Measurements from ENCODE around the gene ALK. TPM values are rescaled to one million over a fixed set of nuclear protein-coding genes. Genes with fewer than 3 reads are reported as not detected.
"Not testable (repeated sequence)": the region's sequence is repeated elsewhere in the genome, so short reads cannot be mapped to it uniquely, and the experiment has no call there.

The ALK gene
- polyA plus RNA-seq, 3 donors: not detected

DNA sequence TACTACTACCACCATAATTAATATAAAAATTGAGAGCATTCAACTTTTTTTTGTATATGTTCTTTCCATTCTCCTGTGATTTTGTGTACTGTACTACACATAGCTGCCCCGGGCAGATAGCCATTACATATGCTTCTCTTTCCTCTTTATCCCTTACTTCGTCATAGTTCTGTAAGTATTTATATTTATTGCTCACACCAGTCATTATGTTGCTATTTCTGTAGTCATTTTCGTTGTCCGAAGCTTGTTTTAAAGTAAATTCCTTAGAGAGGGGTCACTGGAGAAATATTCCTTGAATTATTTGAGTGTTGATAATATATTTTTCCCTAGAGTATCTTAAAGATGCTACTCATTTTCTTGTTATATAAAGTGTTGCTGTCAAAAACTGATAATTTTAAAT lies 662.2 kb downstream of the ALK start:
- TF ChIP-seq CTCF (IDR thresholded peaks at IDR 0.05): no peak
- Histone ChIP-seq H4K20me1 (ENCODE audit: insufficient read depth, low read length) (no peaks in the 10 kb centered on the region), H3K4me3 (replicated peaks in 1 of 3; ENCODE audit: low read depth in 2 of 3, low read length in 3 of 3) (no peak overlapping the region), H3K9me3 (replicated peaks in 1 of 2; ENCODE audit: control insufficient read depth in 1 of 2, insufficient read depth in 1 of 2, low read length in 2 of 2) (no peaks in the 10 kb centered on the region), H2AFZ (ENCODE audit: insufficient read depth, low read depth, low read length, poor library complexity, severe bottlenecking) (no peak overlapping the region), H3K36me3 (replicated peaks in 1 of 2; ENCODE audit: control insufficient read depth in 1 of 2, insufficient read depth in 2 of 2, low read length in 2 of 2) (no peaks in the 10 kb centered on the region), H3K27ac (ENCODE audit: low read depth in 1 of 2, low read length in 2 of 2) (no peak overlapping the region), H3K27me3 (ENCODE audit: control insufficient read depth in 2 of 2, insufficient read depth in 2 of 2, low read length in 2 of 2) (peaks cover 0 to 3% of the 10 kb centered on the region in 2 donors), H3K79me2 (ENCODE audit: insufficient read depth, low read length) (no peaks in the 10 kb centered on the region), H3K9ac (ENCODE audit: insufficient read depth, low read length, poor library complexity, severe bottlenecking) (no peak overlapping the region), H3K4me2 (replicated peaks; ENCODE audit: extremely low read depth, low read length, poor library complexity, severe bottlenecking) (no peak overlapping the region), H3K4me1 (ENCODE audit: control insufficient read depth in 1 of 2, insufficient read depth in 2 of 2, low read length in 2 of 2) (no peaks in the 10 kb centered on the region)
- Mint-ChIP-seq H3K4me3 (no peak overlapping the region), H3K27me3 (ENCODE audit: low read depth in 3 of 3) (peaks cover 1 to 13% (median 4%) of the 10 kb centered on the region in 3 donors), H3K27ac (no peak overlapping the region), H3K9me3 (peaks cover 0 to 10% (median 3%) of the 10 kb centered on the region in 7 donors), H3K4me1 (no peaks in the 10 kb centered on the region), H3K36me3 (no peaks in the 10 kb centered on the region)
- intact Hi-C loops (cut with micrococcal nuclease): no loop called here
- no CpG with 5 or more reads among the region's 4 CpGs for WGBS (ENCODE audit: insufficient coverage)
- no peak for DNase-seq

- Mint-ChIP-seq H3K36me3 (no peaks in the 10 kb centered on the region), H3K4me1 (no peaks in the 10 kb centered on the region), H3K27me3 (ENCODE audit: low read depth in 3 of 3) (peaks cover 2 to 9% (median 2%) of the 10 kb centered on the region in 3 donors), H3K9me3 (no peaks in the 10 kb centered on the region), H3K27ac (no peak overlapping the region), H3K4me3 (peak overlapping the region in 1 of 2 donors; percentile 26)
- no peaks in the 10 kb centered on the region for H3K4me1 ChIP-seq (ENCODE audit: control insufficient read depth in 1 of 2, insufficient read depth in 2 of 2, low read length in 2 of 2)
- DNase-seq: no peak
- intact Hi-C loops (cut with micrococcal nuclease): no loop called here
- no peaks in the 10 kb centered on the region for H3K36me3 ChIP-seq (replicated peaks in 1 of 2; ENCODE audit: control insufficient read depth in 1 of 2, insufficient read depth in 2 of 2, low read length in 2 of 2)
- 100% methylated on average over 1 of the region's 2 CpGs for WGBS (ENCODE audit: insufficient coverage)
- H2AFZ ChIP-seq (ENCODE audit: insufficient read depth, low read depth, low read length, poor library complexity, severe bottlenecking): no peak overlapping the region
- TF ChIP-seq CTCF (IDR thresholded peaks at IDR 0.05): no peak
- H3K27ac ChIP-seq (ENCODE audit: low read depth in 1 of 2, low read length in 2 of 2): no peak overlapping the region
- no peak overlapping the region for H3K9ac ChIP-seq (ENCODE audit: insufficient read depth, low read length, poor library complexity, severe bottlenecking)
- H3K4me3 ChIP-seq (replicated peaks in 1 of 3; ENCODE audit: low read depth in 2 of 3, low read length in 3 of 3): no peak overlapping the region
- H3K4me2 ChIP-seq (replicated peaks; ENCODE audit: extremely low read depth, low read length, poor library complexity, severe bottlenecking): no peak overlapping the region
- no peaks in the 10 kb centered on the region for H3K79me2 ChIP-seq (ENCODE audit: insufficient read depth, low read length)
- H3K9me3 ChIP-seq (replicated peaks in 1 of 2; ENCODE audit: control insufficient read depth in 1 of 2, insufficient read depth in 1 of 2, low read length in 2 of 2): no peaks in the 10 kb centered on the region
- peaks cover 0 to 3% of the 10 kb centered on the region in 2 donors for H3K27me3 ChIP-seq (ENCODE audit: control insufficient read depth in 2 of 2, insufficient read depth in 2 of 2, low read length in 2 of 2)
- no peaks in the 10 kb centered on the region for H4K20me1 ChIP-seq (ENCODE audit: insufficient read depth, low read length)
These were observed 666.4 kb downstream of the ALK start for GRCh38 chr2:29255004-29255403.

DNA sequence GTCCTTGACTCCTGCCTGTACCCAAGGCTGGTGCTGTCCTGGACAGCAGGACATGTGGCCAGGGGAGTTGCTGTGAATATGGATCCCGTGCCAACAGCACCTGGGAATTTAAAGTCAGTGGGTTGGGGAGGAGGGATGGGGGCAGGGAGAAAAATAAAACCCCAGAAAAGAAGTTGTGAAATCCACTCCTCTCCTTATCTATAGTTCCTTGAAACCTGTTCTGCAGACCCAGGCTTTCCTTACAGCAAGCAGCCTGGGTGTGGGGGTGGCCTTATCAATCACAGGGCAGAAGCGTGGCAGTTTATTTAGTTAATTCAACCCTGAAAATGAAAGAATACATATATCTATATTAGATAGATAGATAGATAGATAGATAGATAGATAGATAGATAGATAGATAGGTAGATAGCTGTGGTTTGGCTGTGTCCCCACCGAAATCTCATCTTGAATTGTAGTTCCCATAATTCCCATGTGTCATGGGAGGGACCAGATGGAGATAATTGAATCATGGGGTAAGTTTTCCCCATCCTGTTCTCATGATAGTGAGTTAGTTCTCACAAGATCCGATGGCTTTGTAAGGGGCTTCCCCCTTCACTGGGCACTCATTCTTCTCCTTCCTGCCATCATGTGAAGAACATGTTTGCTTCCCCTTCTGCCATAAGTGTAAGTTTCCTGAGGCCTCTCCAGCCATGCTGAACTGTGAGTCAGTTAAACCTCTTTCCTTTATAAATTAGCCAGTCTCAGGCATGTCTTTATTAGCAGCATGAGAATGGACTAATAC lies 667.7 kb downstream of the ALK start:
- H3K4me3 Mint-ChIP-seq; H3K4me1 Mint-ChIP-seq; H3K79me2 ChIP-seq (ENCODE audit: insufficient read depth, low read length); H3K36me3 Mint-ChIP-seq; H3K9me3 Mint-ChIP-seq; H3K4me1 ChIP-seq (ENCODE audit: control insufficient read depth in 1 of 2, insufficient read depth in 2 of 2, low read length in 2 of 2); H3K9ac ChIP-seq (ENCODE audit: insufficient read depth, low read length, poor library complexity, severe bottlenecking); H3K27me3 Mint-ChIP-seq (ENCODE audit: low read depth in 3 of 3); H3K27ac ChIP-seq (ENCODE audit: low read depth in 1 of 2, low read length in 2 of 2); H3K4me2 ChIP-seq (replicated peaks; ENCODE audit: extremely low read depth, low read length, poor library complexity, severe bottlenecking); H3K9me3 ChIP-seq (replicated peaks in 1 of 2; ENCODE audit: control insufficient read depth in 1 of 2, insufficient read depth in 1 of 2, low read length in 2 of 2); H3K4me3 ChIP-seq (replicated peaks in 1 of 3; ENCODE audit: low read depth in 2 of 3, low read length in 3 of 3); H4K20me1 ChIP-seq (ENCODE audit: insufficient read depth, low read length); H2AFZ ChIP-seq (ENCODE audit: insufficient read depth, low read depth, low read length, poor library complexity, severe bottlenecking); intact Hi-C loops (cut with micrococcal nuclease); H3K36me3 ChIP-seq (replicated peaks in 1 of 2; ENCODE audit: control insufficient read depth in 1 of 2, insufficient read depth in 2 of 2, low read length in 2 of 2); H3K27me3 ChIP-seq (ENCODE audit: control insufficient read depth in 2 of 2, insufficient read depth in 2 of 2, low read length in 2 of 2): not testable (repeated sequence)
- H3K27ac Mint-ChIP-seq: peak overlapping the region in 1 of 7 donors; percentile 72
- WGBS (ENCODE audit: insufficient coverage): no CpG with 5 or more reads among the region's 4 CpGs
- peak in 1 of 3 donors; percentile 17 for DNase-seq

Measured in CD14-positive monocyte (primary cell).